Karpas-422 (cell line): ENCODE results near the gene ZNF70. TPM values are rescaled to one million over a fixed set of nuclear protein-coding genes. Genes with fewer than 3 reads are reported as not detected.

Source experiments
- DNase-seq: peaks from one replicate; pipeline ENCODE4 v3.0.0-alpha.2; 2015
- H2AFZ ChIP-seq: fragments of 200-600 bp; sonication (generic); 2 replicates; pipeline ENCODE4 v1.6.1; 2014; ENCODE audit warnings: antibody characterized with exemption, low read length, mixed read lengths
- H3K27ac ChIP-seq: fragments of 200-600 bp; sonication (generic); 2 replicates; pipeline ENCODE4 v1.5.1; 2014; ENCODE audit warnings: mild to moderate bottlenecking, low read length, moderate library complexity
- H3K27me3 ChIP-seq: fragments of 200-600 bp; sonication (generic); 2 replicates; pipeline ENCODE4 v1.6.1; 2014; ENCODE audit warnings: low read length, mixed read lengths
- H3K36me3 ChIP-seq: fragments of 200-600 bp; sonication (generic); 2 replicates; pipeline ENCODE4 v1.6.1; 2014; ENCODE audit warnings: low read length, mixed read lengths; ENCODE audit not compliant: insufficient read depth
- H3K4me1 ChIP-seq: fragments of 200-600 bp; sonication (generic); 2 replicates; pipeline ENCODE4 v1.6.1; 2014; ENCODE audit warnings: mild to moderate bottlenecking, low read length, mixed read lengths
- H3K4me2 ChIP-seq: fragments of 200-600 bp; sonication (generic); 2 replicates; pipeline ENCODE4 v1.6.1; 2014; ENCODE audit warnings: low read length, low read depth, mild to moderate bottlenecking; ENCODE audit not compliant: poor library complexity, severe bottlenecking
- H3K4me3 ChIP-seq: fragments of 200-600 bp; sonication (generic); 2 replicates; pipeline ENCODE4 v1.5.1; 2014; ENCODE audit warnings: mild to moderate bottlenecking, antibody characterized with exemption, low read length, mixed read lengths
- H3K79me2 ChIP-seq: fragments of 200-600 bp; sonication (generic); 2 replicates; pipeline ENCODE4 v1.6.1; 2014; ENCODE audit warnings: mild to moderate bottlenecking, low read length, mixed read lengths
- H3K9ac ChIP-seq: fragments of 200-600 bp; sonication (generic); 2 replicates; pipeline ENCODE4 v1.6.0; 2014; ENCODE audit warnings: low read length
- H3K9me2 ChIP-seq: fragments of 200-600 bp; sonication (generic), shearing (Covaris generic); replicated peaks from 2 replicates; pipeline ENCODE4 v1.6.0; 2014; ENCODE audit warnings: mild to moderate bottlenecking, low read length, moderate library complexity; ENCODE audit not compliant: insufficient read depth
- H3K9me3 ChIP-seq: fragments of 300-700, 200-600 bp; sonication (generic); 2 replicates; pipeline ENCODE4 v1.6.1; 2014; ENCODE audit warnings: low read length, mixed read lengths
- H4K20me1 ChIP-seq: fragments of 200-600 bp; sonication (generic); 2 replicates; pipeline ENCODE4 v1.6.1; 2014; ENCODE audit warnings: mild to moderate bottlenecking, antibody characterized with exemption, low read length, low read depth; ENCODE audit not compliant: insufficient read depth
- total RNA-seq: library from RNA; depleted of rRNA; stranded (reverse); fragments of >200 nt; shearing (Covaris generic); gene quantifications from 2 replicates; pipeline ENCODE4 v1.2.3, GENCODE V29; 2014; ENCODE audit warnings: low replicate concordance

ZNF70 gene
- total RNA-seq, 1 experiment from 2014 or later: 8.5 TPM

DNA sequence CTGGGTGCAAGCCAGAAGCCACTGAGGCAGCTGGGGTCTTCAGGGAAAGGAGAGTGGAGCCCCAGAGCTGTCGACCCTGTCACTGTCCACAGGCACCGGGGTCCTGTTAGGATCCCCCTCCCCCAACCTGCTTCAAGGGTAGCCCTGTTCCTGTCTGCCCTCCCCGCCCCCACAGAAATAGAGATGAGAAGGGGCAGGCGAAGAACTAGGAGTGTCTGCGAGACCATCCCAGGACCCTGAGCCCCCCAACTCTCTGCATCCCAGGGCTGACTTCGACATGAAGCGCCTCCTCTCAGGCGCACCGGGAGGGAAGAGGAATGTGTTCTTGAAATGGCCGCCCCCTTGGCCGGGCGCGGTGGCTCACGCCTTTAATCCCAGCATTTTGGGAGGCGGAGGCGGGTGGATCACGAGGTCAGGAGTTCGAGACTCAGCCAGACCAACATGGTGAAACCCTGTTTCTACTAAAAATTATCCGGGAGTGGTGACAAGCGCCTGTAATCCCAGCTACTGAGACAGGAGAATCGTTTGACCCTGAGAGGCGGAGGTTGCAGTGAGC lies 607 bp upstream of the ZNF70 start:
- H3K36me3 ChIP-seq: no peaks in the 10 kb centered on the region
- H3K4me1 ChIP-seq: peaks cover 80% of the 10 kb centered on the region
- H3K9ac ChIP-seq: peak overlapping the region; percentile 99
- no peaks in the 10 kb centered on the region for H4K20me1 ChIP-seq
- H3K27me3 ChIP-seq: no peaks in the 10 kb centered on the region
- H3K9me3 ChIP-seq: no peaks in the 10 kb centered on the region
- no peak overlapping the region for H2AFZ ChIP-seq
- peak overlapping the region; percentile 93 for H3K4me2 ChIP-seq
- DNase-seq: peak; percentile 86
- H3K79me2 ChIP-seq: peaks cover 19% of the 10 kb centered on the region
- H3K4me3 ChIP-seq: peak overlapping the region; percentile 89
- H3K9me2 ChIP-seq: no peaks in the 10 kb centered on the region
- H3K27ac ChIP-seq: peak overlapping the region; percentile 98

DNA sequence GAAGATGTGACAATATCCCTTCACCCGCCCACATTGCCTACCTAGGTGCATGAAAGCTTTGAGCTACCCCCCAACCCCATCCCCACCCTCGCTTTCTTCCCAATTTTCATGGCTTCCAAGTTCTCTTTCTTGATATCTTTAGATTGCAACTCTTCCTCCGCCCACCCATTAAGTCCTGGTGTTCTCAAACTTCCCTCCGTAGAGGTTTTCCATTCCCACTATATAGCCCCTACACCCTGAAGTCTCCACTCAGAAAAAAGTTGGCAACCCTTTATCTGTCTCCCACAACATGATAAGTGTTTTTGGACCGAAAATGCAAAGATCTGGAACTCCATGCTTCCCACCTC lies 572 bp downstream of the ZNF70 start:
- Histone ChIP-seq H3K4me2 (peak overlapping the region; percentile 93), H3K9me3 (no peaks in the 10 kb centered on the region), H3K27me3 (no peaks in the 10 kb centered on the region), H3K9ac (peak overlapping the region; percentile 99), H3K4me3 (peak overlapping the region; percentile 89), H3K36me3 (no peaks in the 10 kb centered on the region; the same call in 1 of the 2 replicates), H2AFZ (no peak overlapping the region), H4K20me1 (no peaks in the 10 kb centered on the region), H3K79me2 (peaks cover 19% of the 10 kb centered on the region), H3K4me1 (peaks cover 70% of the 10 kb centered on the region), H3K9me2 (no peaks in the 10 kb centered on the region), H3K27ac (peak overlapping the region; percentile 59)
- DNase-seq: peak; percentile 59

DNA sequence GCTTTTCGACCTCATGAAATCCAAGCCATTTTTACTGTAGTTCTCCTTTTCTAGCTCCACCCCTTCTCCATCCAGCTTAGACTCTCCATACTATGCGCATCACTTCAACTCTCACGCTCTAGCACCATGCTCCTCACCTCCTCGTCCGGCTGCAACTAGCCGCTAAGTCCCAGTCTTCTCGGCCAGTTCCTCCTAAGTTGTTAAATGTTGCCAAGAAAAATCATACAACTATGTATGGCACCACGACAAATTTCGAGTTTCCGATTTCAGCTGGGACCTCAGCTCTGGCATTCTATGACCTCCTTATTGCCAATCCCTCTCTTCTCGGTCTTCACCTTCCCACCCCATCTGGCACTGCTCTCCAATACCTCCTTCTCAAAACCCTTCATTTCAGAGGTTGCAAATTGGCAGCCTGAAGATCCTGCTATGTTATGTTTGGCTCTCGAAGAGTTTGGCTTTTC lies 1.0 kb downstream of the ZNF70 start:
- Histone ChIP-seq H4K20me1 (no peaks in the 10 kb centered on the region), H3K4me3 (peak overlapping the region; percentile 89), H3K9me3 (no peaks in the 10 kb centered on the region), H3K79me2 (peaks cover 19% of the 10 kb centered on the region), H3K27me3 (no peaks in the 10 kb centered on the region), H3K36me3 (peaks cover 5% of the 10 kb centered on the region; the same call in 1 of the 2 replicates), H3K4me1 (peaks cover 66% of the 10 kb centered on the region), H3K9ac (peak overlapping the region; percentile 99), H3K4me2 (peak overlapping the region; percentile 93), H3K9me2 (no peaks in the 10 kb centered on the region), H2AFZ (no peak overlapping the region), H3K27ac (peak overlapping the region; percentile 59)
- DNase-seq: peak; percentile 43

DNA sequence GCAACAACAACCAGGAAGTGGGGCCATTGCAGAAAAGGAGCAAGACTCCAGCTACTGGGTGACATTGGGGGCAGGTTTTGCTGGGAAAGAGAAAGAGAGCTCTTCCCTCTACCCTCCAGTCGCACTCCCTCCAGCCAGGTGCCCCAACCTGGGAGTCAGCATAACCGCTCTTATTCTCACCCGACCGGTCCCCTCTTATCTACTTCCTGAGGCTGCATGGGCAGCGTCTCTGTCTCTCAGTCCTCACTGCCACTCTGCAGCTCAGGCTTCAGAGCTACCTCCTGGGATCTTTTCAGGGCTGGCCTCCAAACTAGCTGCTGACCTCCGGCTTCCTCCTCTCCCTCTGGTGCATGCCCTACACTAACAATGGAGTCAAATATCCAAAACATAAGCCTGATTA lies 5.1 kb downstream of the ZNF70 start:
- Histone ChIP-seq H4K20me1 (no peaks in the 10 kb centered on the region), H3K79me2 (peaks cover 19% of the 10 kb centered on the region), H3K36me3 (peaks cover 16% of the 10 kb centered on the region; the same call in 1 of the 2 replicates), H2AFZ (no peak overlapping the region), H3K4me3 (no peak overlapping the region), H3K9ac (no peak overlapping the region), H3K27ac (no peak overlapping the region), H3K4me1 (peaks cover 29% of the 10 kb centered on the region), H3K4me2 (no peak overlapping the region), H3K27me3 (no peaks in the 10 kb centered on the region), H3K9me3 (no peaks in the 10 kb centered on the region), H3K9me2 (no peaks in the 10 kb centered on the region)
- DNase-seq: peak; percentile 5

DNA sequence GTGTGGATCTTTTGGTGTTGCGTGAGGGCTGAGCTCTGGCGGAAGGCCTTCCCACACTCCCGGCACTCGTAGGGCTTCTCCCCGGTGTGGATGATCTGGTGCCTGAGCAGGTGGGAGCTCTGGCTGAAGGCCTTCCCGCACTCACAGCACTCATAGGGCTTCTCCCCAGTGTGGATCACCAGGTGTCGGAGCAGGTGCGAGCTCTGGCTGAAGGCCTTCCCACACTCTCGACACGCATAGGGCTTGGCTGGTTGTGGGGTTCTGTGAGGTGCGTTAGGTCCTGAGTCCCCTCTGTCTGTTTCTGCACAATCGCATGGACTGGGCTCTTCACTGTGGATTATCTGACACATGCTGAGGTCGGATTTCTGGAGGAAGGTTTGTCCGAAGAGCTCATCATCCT lies 6.4 kb downstream of the ZNF70 start:
- Histone ChIP-seq H3K27me3 (no peaks in the 10 kb centered on the region), H4K20me1 (no peaks in the 10 kb centered on the region), H3K79me2 (peaks cover 6% of the 10 kb centered on the region; the same call in 1 of the 2 replicates), H2AFZ (no peak overlapping the region), H3K4me2 (no peak overlapping the region), H3K9ac (no peak overlapping the region), H3K36me3 (peaks cover 16% of the 10 kb centered on the region; the same call in 1 of the 2 replicates), H3K9me2 (no peaks in the 10 kb centered on the region), H3K4me3 (no peak overlapping the region), H3K27ac (no peak overlapping the region), H3K9me3 (no peaks in the 10 kb centered on the region), H3K4me1 (peaks cover 17% of the 10 kb centered on the region)
- no peak for DNase-seq

DNA sequence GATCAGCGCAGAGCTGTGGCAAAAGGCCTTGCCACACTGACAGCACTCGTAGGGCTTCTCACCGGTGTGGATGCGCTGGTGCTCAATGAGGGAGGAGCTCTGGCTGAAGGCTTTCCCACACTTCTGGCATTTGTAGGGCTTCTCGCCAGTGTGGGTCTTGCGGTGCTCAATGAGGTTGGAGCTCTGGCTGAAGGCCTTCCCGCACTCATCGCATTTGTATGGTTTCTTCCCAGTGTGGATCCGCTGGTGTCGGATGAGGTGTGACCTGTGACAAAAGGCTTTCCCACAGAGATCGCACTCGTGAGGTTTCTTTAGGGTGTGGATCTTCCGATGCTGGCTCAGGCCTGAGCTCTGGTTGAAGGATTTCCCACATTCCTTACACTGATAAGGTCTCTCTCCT lies 6.9 kb downstream of the ZNF70 start:
- Histone ChIP-seq H2AFZ (no peak overlapping the region), H3K27ac (no peak overlapping the region), H3K9me3 (no peaks in the 10 kb centered on the region), H3K4me3 (no peak overlapping the region), H3K79me2 (peaks cover 6% of the 10 kb centered on the region; the same call in 1 of the 2 replicates), H3K9ac (no peak overlapping the region), H3K27me3 (no peaks in the 10 kb centered on the region), H3K9me2 (no peaks in the 10 kb centered on the region), H3K4me2 (no peak overlapping the region), H3K36me3 (peaks cover 16% of the 10 kb centered on the region; the same call in 1 of the 2 replicates), H3K4me1 (peaks cover 17% of the 10 kb centered on the region), H4K20me1 (no peaks in the 10 kb centered on the region)
- DNase-seq: no peak

DNA sequence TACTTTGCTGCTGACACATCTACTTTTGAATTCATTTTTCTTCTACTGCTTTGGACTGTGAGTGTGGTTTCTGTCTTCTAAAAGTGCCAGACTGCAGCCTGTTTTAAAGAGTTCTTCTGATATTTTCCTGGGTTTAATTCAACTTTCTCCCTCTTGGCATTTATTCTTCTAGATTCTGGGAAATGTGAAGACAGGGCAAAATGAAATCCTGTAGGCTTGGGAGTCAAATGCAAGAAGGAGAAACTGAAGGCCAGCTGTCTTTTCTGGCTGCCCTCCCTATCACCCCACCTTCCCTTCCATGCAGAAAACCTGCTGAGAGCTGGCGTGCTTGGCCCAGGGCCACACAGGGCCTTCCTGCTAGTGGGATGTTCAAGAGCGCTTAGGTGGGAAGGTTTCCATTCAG lies 7.6 kb downstream of the ZNF70 start:
- peaks cover 6% of the 10 kb centered on the region; the same call in 1 of the 2 replicates for H3K79me2 ChIP-seq
- no peak overlapping the region for H3K4me2 ChIP-seq
- DNase-seq: peak; percentile 34
- H3K27ac ChIP-seq: no peak overlapping the region
- H3K9ac ChIP-seq: no peak overlapping the region
- H3K9me3 ChIP-seq: no peaks in the 10 kb centered on the region
- peaks cover 17% of the 10 kb centered on the region for H3K4me1 ChIP-seq
- H3K27me3 ChIP-seq: no peaks in the 10 kb centered on the region
- H3K36me3 ChIP-seq: peaks cover 16% of the 10 kb centered on the region; the same call in 1 of the 2 replicates
- no peak overlapping the region for H2AFZ ChIP-seq
- H3K9me2 ChIP-seq: no peaks in the 10 kb centered on the region
- no peaks in the 10 kb centered on the region for H4K20me1 ChIP-seq
- H3K4me3 ChIP-seq: no peak overlapping the region

DNA sequence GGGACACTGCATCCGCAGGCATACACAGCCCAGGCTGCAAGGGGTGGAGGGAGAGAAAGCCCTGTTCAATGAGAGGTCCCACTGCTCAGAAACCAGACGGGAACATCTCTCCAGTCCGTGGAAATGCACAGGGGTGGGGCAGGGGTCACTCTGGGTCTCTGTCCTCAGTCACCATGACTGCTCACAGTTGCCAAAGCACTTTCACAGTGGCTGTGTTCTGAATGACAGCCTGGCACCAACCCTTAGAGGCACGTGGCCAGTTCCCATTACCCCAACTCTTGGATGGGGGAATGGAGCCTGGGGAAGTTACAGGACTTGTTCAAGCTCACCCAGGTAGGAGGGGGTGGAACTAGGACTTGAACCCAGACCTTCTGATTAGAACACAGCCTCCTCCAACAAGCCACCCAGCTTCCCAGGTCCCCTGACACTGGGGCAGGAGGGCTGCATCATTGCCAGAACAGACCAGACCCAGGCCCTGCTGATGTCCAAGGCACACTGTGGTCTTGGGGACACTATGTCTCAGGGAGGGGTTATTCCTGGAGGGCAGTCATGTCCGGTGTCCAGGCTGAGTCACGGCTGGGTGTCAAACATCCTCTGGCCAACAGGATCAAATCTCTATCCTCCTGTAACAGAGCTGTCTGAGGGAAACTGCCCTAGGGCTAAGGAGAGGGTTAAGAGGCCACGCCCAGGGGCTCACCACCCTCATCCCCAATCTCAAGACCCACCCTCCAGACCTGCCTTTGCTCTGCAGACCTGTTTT lies 8.2 kb downstream of the ZNF70 start:
- Histone ChIP-seq H3K9ac (no peak overlapping the region), H3K9me3 (no peaks in the 10 kb centered on the region), H3K4me3 (no peak overlapping the region), H4K20me1 (no peaks in the 10 kb centered on the region), H2AFZ (no peak overlapping the region), H3K36me3 (peaks cover 16% of the 10 kb centered on the region; the same call in 1 of the 2 replicates), H3K79me2 (peaks cover 6% of the 10 kb centered on the region; the same call in 1 of the 2 replicates), H3K27ac (no peak overlapping the region), H3K27me3 (no peaks in the 10 kb centered on the region), H3K4me1 (peaks cover 11% of the 10 kb centered on the region), H3K4me2 (no peak overlapping the region), H3K9me2 (no peaks in the 10 kb centered on the region)
- DNase-seq: peak; percentile 24
